Dedifferentiated amniotic fluid mesenchymal stem cell (primary cell): Measurements from ENCODE around the gene SLC22A8.
"Not testable (repeated sequence)": the region's sequence is repeated elsewhere in the genome, so short reads cannot be mapped to it uniquely, and the experiment has no call there.

Experiments
- DNase-seq: peaks from one replicate; pipeline ENCODE4 v3.0.0-alpha.2; 2016; ENCODE audit errors: extremely low spot score

SLC22A8 gene, protein sequence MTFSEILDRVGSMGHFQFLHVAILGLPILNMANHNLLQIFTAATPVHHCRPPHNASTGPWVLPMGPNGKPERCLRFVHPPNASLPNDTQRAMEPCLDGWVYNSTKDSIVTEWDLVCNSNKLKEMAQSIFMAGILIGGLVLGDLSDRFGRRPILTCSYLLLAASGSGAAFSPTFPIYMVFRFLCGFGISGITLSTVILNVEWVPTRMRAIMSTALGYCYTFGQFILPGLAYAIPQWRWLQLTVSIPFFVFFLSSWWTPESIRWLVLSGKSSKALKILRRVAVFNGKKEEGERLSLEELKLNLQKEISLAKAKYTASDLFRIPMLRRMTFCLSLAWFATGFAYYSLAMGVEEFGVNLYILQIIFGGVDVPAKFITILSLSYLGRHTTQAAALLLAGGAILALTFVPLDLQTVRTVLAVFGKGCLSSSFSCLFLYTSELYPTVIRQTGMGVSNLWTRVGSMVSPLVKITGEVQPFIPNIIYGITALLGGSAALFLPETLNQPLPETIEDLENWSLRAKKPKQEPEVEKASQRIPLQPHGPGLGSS

DNA sequence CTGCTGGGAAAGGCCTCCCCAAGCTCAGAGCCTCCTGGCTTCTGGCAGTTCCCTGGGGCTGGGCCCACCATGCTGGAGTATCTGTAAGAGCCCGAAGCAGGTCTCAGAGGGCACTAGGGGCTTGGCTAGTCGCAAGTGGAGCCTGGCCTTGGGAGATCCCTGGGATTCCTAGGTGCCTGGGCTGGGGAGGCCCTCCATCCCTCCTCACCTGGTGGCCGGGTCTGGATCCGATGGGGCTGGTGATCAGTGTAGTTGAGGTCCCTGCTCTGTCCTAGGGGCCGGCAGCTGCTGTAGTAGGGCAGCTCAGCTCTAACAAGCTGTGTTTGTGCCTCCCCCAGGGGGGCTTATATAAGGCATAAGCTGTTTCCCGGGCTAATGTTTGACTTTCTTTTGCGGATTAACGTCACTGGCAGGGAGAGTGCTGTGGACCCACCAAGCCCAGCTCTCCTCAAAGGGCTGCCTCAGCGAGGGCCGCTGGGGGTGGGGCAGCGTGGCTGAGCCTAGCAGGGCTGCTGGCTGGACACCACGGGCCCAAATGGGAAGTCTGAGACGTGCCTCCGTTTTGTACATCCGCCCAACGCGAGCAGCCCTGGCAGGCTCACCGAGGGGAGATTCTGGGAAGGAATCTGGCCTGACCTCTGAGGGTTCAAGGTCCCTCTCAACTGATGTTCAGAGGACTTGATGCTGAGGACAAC lies at the start of gene SLC22A8:
Gene SLC22A8, minus strand, starts transcription at position 321 of the 695 bp plus-strand sequence. CDS start 883 bp downstream, outside the sequence.
- DNase-seq = no peak

- not testable (repeated sequence) for DNase-seq
Observed at GRCh38 chr11:63046203-63046602, 30.6 kb upstream of the SLC22A8 start.

DNA sequence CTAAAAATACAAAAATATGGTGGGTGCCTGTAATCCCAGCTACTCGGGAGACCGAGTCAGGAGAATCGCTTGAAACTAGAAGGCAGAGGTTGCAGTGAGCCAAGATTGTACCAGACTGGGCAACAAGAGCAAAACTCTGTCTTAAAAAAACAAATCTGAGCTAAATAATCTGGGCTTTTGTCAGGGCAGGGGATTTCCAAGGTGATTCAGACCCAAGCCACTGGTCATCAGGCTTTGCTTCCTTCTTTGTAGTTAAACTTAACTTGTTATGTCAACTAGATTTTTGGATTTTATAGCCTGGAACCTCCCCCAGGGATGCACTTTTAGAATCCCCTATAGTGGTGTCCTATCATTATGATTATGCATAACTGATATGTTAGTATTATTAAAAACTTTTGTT lies 27.0 kb upstream of the SLC22A8 start:
- DNase-seq = no peak

DNA sequence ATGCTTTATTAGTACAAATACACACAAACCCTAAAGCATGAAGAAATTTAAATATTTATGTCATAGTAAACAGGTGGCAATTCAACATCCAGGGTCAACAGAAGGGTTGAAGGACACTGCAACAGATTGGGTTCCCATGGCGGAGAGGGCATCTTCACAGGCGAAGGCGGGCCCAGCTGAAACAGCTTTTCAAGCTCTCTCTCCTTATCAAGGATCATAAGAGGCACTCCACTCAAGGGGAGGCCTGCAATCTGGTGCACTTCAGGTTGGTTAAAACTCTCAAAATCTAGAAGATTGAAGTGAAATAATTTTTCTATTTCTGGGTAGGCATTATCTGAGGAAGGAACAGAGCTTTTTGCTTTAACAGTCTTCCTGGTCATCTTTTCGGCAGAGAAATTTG lies 16.8 kb upstream of the SLC22A8 start:
- DNase-seq = no peak

- peak; percentile 67 for DNase-seq
Observed at GRCh38 chr11:63023841-63024648, 8.4 kb upstream of the SLC22A8 start.

GRCh38 chr11:63023222-63023814 lies 7.7 kb upstream of the SLC22A8 start:
- DNase-seq = no peak

DNA sequence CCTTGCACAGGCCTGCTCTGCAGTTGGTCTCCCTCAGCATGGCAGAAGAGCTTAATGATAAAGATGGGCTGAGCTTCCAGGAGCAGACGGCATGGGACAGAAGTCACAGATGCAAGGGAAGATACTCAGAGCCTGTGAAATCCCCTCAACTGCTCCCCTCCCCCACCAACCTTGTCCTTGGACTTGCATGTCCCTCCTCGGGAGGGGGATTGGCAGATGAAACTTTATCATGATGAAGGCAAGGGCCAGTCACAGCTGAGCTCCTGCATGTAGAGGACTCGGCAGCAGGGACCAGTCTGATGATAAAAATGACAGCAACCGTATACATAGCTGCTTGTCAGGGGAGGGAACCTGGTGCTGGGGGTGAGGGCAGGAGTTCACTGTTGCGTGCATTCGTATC lies 6.8 kb upstream of the SLC22A8 start:
- no peak for DNase-seq

DNA sequence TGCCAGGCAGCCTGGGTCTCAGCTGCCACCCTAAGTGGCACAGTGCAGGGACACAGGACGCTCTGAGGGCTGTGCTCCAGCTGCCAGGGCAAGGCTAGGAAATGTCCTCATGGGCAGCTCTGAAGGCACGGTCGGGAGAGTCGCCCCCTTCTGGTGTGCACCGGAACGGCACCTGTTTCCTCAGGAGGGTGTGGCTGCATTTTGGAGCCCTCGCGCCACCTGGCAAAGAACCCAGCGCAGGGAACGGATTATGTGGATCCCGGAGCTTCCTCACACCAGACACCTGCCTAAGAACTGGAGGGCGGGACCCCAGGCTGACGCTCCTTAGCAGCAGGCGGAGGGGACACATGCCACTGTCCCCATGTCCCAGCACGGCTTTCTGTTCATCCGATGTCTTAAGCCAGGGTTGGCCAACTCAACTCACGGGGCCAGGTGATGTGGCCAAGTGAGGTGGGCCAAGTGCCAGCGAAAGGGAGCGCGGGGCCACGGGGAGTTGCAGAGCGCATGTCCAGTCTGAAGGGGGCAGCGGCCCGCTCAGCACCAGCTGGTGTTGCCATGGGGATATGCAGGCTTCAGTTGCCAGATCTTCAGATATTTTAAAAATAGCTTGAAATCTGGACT lies 5.1 kb upstream of the SLC22A8 start:
- DNase-seq = no peak

DNA sequence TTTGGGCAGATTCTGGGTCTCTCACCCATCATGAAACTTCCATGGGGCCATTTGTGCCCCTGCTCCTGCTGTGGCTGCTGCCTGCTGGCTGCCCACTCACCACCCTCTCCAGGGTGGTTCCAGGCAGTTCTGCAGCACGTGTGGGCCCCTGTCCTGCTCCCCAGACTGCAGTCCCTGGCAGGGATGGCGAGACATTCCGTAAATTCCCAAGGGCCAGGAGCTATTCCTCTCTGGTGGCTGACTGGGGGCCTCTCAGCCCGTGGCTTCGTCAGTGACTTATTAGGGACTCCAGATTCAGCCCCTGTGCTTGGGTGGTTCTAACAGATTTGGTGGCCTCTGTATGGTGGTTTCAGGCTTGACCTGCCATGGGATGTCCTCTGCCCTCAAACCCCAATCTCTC lies 3.9 kb upstream of the SLC22A8 start:
- DNase-seq = no peak

DNA sequence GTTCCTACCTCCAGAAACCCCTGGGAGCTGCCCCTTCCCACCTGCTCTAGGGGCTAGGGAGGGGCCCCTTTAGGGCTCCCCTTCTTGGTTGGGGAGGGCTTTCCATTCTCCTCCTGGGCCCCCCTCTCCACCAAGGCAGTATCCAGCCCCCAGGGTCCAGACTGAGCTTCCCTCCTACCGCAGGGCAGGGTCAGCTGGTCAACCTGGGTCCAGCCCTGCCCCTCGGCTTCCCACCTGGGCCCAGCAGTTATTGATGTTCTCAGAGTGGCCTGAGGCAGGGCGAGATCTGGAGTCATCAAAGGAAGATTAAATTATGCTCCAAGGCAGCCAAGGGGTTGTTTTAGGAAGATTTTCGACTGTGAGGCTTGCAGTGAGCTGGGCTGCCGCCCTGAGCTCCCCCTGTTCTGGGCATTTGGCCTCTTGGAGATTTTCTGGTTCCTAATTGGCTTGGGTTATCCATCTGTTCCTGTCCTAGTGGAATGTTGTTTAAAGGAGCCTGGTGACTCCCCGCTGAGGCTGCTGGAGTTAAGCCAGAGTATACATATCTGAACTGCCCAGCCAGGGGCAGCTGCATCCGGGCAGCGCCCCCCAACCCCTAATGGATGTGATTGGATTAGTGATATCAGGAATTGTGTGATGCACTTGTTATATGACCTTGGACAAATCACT lies 1.8 kb upstream of the SLC22A8 start:
- DNase-seq = no peak

GRCh38 chr11:63014408-63015055 lies 1.1 kb downstream of the SLC22A8 start:
- no peak for DNase-seq

DNA sequence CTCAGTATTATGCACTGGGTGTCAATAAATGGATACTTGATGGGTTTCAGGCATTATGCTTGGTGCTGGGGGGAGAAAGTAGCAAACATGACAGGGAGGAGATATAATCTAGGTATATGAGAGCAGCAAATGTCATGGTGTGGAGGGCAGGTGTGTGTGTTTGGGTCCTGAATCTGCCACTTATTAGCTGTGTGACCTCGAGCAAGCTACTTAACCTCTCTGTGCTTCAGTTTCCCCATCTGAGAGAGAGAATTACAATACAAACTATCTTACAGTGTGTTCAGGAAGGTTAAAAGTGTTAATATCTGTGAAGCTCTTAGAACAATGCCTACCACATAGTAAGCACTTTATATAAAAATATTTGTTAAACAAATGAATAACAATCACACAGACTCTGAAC lies 2.8 kb downstream of the SLC22A8 start:
- no peak for DNase-seq

DNA sequence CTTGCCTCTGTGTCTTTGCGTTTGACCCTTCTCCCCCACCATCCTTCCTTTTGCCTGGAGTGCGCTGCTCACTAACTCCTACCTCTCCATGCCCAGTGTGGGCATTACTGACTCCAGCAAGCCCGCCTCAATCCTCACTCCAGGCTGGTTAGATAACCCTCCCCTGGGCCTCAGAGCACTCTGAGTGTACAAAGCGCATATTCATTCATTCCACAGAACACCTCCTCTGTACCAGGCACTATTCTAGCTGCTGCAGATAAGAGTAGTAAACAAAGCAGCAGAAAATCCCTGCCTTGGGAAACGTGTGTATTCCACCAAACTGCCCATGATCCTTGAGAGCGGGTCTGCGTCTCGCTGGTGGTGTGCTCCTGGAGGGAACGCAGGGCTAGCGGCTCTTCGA lies 3.2 kb downstream of the SLC22A8 start:
- no peak for DNase-seq

DNA sequence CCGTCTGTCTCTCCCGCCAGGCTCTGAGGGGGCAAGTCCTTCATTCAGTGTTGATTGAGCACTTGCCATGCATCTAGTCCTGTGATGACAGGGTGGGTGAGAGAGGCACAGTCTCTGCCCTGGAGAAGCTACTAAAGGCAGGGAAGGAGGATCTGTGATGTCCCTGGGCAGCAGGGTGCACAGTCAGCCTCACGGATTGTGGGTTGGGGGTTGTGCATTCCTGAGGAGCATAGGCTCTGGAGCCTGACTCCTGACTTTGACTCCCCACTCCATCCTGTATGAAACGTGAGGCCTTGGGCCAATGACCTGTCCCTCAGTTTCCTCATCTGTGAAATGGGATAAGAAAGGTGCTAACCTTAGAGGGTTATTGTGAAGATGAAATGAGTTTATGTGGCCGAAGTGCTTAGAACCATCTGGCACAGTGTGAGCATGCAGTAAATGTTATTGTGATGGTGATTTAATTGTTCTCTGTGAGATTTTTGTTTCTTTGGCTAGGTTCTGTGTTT lies 4.7 kb downstream of the SLC22A8 start:
- DNase-seq = no peak

GRCh38 chr11:63007920-63008319 lies 7.7 kb downstream of the SLC22A8 start:
- DNase-seq = no peak

DNA sequence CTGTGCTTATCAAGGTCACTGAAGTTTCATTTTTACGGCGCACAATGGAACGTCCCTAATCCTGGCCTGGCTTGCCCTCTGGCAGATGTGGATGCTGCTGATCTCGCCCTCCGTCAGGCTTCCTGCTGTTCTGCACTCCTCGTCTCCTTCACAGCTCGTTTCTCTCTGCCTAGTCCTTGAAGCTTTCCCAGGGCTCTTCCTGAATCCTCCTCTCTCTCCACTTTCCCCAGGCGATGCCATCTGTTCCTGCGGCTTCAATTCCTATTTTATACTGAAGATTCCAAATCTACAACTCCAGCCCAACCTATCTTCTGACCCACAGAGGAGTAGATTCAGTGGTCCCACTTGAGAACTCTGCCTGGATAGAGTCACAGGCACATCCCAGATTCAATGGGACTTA lies 14.2 kb downstream of the SLC22A8 start:
- no peak for DNase-seq

DNA sequence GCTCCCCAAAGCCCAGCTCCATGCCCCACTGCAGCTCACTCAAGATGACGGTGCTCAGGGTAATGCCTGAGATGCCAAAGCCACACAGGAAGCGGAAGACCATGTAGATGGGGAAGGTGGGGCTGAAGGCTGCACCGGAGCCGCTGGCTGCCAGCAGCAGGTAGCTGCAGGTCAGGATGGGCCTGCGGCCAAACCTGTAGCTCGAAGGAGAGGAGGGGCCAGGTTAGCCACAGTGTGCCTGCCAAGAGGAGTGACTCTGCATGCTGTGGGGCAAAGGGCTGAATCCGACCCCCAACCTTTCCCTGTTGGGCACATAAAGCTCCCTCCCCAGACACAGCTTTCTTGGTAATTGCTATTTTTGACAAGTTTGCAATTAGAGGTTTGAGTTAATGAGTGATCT lies 16.0 kb downstream of the SLC22A8 start:
- DNase-seq = no peak

- no peak for DNase-seq
Observed at GRCh38 chr11:62999156-62999555, 16.5 kb downstream of the SLC22A8 start.

DNA sequence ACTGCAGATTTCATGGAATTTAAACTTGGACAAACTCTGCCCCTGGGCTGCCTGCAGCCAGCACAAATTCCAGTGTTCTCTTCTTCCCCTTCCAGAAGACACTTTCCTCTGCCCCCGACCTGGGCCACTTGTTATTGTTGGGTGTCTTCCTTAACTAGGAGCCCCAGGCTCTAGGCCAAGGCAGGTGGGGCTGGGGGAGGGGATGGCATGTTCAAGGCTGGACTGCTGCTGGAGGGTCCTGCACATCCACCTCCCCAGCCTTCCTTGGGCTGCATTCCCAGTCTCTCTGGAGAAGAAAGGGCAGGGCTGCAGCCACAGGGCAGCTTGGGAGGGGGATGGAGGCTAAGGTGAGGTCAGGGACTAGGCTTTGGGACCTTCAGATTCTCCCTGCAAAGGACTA lies 19.4 kb downstream of the SLC22A8 start:
- DNase-seq = no peak

GRCh38 chr11:62994775-62995174 lies 20.9 kb downstream of the SLC22A8 start:
- no peak for DNase-seq
